HG03103 (cell line): ENCODE data around the gene ENTPD2.
A peak's percentile ranks its signal among the peaks of the same experiment; 100 is the strongest.

Experiments
- ATAC-seq: cut with Tn5 transposase; IDR thresholded peaks from one replicate; pipeline ENCODE4 v1.9.1; 2021; ENCODE audit warnings: low read depth; ENCODE audit not compliant: unreplicated experiment

ENTPD2 gene

GRCh38 chr9:137080260-137081122, 26.6 kb upstream of the ENTPD2 start:
- no peak for ATAC-seq

- no peak for ATAC-seq
Observed at GRCh38 chr9:137079401-137079787, 25.5 kb upstream of the ENTPD2 start.

GRCh38 chr9:137078701-137079400, 25.0 kb upstream of the ENTPD2 start:
- ATAC-seq: no peak

- ATAC-seq: no peak
Observed at GRCh38 chr9:137077758-137078693, 24.2 kb upstream of the ENTPD2 start.

- ATAC-seq: no peak
Observed at GRCh38 chr9:137077010-137077747, 23.3 kb upstream of the ENTPD2 start, which contains the start of gene UAP1L1. Gene UAP1L1, plus strand, starts transcription at chr9:137077517. Its CDS starts 16 bp downstream, at chr9:137077533.

DNA sequence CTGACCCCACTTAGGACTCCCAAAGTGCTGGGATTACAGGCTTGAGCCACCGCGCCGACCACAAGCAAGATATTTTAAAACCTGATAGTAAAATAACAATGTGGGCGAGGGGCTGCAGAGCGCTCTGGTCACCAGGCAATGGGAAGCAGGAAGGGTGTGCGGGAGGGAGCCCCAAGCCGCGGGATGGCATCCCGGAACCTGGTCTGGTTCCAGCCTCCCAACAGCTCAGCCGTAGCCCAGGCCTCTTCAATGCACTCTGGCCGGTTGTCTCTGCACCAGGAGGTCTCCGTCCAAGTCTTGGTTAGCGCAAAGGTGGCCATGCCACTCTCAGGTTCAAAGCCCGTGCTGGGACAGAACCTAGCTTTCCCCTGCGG, 22.8 kb upstream of the ENTPD2 start:
- no peak for ATAC-seq

DNA sequence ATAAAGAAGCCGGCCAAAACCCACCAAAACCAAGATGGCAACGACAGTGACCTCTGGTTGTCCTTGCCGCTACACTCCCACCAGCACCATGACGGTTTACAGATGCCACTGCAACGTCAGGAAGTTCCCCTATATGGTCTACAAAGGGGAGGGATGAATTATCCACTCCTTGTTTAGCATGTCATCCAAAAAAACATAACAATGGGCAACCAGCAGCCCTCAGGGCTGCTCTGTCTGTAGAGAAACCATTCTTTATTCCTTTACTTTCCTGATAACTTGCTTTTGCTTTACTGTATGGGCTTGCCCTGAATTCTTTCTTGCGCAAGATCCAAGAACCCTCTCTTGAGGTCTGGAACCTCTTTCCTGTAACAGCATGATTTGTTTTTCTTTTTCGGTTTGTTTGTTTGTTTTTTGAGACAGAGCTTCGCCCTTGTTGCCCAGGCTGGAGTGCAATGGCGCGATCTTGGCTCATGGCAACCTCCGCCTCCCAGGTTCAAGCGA, 21.5 kb upstream of the ENTPD2 start:
- ATAC-seq: no peak

DNA sequence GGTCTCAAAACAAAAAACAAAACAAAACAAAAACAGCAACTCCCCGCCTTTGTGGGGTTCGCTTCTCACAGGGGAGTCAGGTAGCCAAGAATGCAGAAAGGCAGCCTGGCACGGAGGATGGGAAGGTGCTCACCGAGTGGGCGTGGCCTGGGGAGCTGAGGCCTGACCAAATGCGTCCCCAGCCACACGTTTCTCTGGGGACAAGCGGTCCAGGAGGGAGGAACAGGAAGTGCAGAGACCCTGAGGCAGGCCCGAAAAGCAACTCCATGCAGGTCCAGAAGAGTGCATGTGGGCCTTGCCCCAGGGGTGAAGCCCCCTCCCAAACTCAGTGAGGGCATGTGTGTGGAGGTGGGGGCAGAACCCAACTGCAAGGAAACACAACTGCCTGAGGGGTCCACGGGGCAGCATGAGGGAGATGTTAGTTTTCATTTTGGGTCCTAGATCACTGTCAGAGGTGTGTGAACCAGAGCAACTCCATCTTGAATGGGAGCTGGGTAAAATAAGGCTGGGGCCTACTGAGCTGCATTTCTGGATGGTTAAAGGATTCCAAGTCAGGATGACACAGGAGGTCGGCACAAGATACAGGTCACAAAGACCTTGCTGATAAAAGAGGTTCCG, 20.9 kb upstream of the ENTPD2 start:
- ATAC-seq: no peak

GRCh38 chr9:137073992-137074399, 20.1 kb upstream of the ENTPD2 start:
- no peak for ATAC-seq

DNA sequence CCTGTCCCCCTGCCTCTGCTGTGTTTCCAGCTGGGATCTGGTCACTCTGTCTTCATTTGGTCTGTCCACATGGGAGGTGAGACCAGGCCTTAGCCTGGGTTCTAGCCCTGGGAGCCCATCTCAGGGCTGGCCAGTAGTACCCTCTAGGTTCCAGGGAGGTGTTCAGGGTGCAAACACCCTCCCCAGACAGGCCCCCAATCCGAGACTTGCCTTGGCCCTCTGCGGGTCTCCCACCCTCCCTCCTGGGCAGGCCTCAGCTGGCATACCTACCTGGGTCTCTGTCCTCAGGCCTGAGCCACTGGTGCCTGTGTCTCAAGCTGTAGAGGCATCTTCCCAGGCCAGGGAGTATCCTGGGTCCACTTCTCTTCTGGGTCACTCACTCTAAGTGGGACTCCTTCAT, 17.4 kb upstream of the ENTPD2 start:
- no peak for ATAC-seq

DNA sequence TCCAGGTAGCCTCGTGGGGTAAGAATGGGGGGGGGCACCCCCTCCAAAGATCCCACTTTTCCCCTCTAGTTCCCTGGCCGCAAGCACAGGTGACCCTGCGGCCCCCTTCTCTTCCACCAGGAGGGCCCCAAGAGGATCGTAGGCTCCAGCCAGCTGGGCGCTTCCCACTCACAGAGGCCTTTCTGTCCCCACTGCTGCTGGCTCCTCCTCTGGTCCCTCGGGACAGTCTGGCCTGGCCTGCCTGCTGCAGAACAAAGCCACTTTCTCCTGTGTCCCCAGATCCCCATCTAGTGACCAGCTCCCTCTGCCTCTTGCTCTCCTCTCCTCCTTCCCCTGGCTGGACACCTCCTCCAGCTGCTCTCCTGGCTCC, 17.0 kb upstream of the ENTPD2 start:
- no peak for ATAC-seq

GRCh38 chr9:137070201-137070905, 16.5 kb upstream of the ENTPD2 start, which contains the start of gene SAPCD2:
Gene SAPCD2, minus strand, starts transcription at chr9:137070557. Its CDS starts 97 bp downstream, at chr9:137070460.
- ATAC-seq: peak; percentile 67

DNA sequence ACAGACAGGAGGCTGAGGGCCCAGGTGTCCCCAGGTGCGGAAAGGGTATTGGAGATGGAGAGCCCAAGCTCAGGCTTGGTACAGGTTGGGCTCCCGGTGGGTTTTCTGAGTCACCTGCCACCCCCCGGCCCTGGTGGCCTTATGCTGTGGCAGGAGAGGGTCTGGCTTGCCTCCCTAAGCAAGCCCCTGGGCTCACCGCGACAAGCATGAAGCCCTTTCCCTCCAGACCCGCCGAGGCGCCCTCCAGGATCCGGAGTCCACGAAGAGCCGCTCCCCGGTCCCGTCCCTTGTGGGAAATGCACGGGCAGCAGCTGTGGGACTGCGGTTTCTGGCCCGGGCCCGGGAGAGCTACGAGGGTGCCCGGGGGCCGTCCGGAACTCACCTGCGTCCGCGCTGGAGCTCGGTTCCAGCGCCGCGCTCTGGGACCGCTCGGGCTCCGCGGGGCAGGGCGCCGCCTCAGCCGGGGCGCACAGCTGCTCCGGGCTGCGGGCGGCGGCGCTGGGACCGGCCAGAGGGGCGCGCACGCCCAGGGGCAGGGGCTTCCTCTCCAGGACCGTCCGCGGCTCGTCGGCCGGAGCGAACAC, 15.7 kb upstream of the ENTPD2 start:
- ATAC-seq: peak; percentile 12

GRCh38 chr9:137068539-137069507, 15.0 kb upstream of the ENTPD2 start:
- ATAC-seq: no peak

DNA sequence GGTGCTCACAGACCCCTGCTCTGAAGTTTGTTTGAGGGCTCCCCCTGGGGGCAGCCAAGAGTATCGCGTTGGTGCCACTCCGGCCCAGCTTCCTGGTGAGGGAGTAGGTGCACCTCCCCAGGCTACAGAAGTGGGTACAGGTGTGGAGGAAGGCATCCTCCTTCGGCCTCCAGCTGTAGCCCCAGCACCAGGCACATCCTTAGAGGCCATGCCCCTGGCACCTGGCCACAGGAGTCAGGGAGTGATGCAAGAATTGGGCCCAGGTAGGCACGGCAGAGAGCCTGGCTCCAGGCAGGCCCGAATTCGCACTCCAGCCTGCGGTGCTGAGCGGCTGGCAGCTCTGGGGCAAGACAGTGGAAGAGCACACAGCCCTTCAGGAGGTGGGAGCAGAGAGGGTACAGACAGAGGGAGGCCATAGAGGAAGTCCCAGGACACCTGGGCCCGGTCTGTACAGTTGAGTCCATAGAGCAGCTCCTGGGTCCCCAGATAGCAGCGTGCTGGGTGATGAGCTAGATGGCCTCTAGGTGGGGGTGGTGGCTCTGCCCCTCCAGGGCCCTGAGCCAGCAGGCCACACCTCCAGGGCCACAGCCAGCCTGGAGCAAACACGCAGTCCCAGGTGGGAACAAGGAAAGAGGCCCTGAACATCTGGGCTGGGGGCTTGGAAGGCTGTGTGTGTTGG, 14.1 kb upstream of the ENTPD2 start:
- no peak for ATAC-seq

- ATAC-seq: no peak
Observed at GRCh38 chr9:137066096-137066861, 12.4 kb upstream of the ENTPD2 start.
